B cell (primary cell): ENCODE results near the gene MEIS2. TPM values are rescaled to one million over a fixed set of nuclear protein-coding genes. Genes with fewer than 3 reads are reported as not detected.

Source experiments
- ATAC-seq: fragments of 200-7000 bp; cut with Tn5 transposase; one replicate; pipeline ENCODE4 v1.10.0; 2021; ENCODE audit warnings: low read depth, mild to moderate bottlenecking, moderate number of reproducible peaks, moderate library complexity
- CTCF ChIA-PET: fragments of 350-600 bp; sonication (Branson Sonifier 250); formaldehyde crosslinking; loops from one replicate; lab custom pipeline; 2021; ENCODE audit warnings: antibody characterized with exemption, inconsistent platforms; lab: Charles Lee
- POLR2A ChIA-PET: fragments of 350-600 bp; sonication (Branson Sonifier 250); formaldehyde crosslinking; loops from one replicate; lab custom pipeline; 2021; ENCODE audit warnings: antibody characterized with exemption; lab: Charles Lee
- DNase-seq: peaks from one replicate; pipeline ENCODE4 v3.0.0; 2013
- H2AFZ ChIP-seq: 2 replicates; pipeline ENCODE4 v1.6.1; 2012; ENCODE audit warnings: mild to moderate bottlenecking, low read depth, low read length; ENCODE audit not compliant: insufficient read depth, poor library complexity, severe bottlenecking
- H3K27ac ChIP-seq, 2 donors: 1 replicate in 1 of 2; 2 replicates in 1 of 2; pipeline ENCODE4 v1.5.1; 2012 to 2013; ENCODE audit warnings: low read length in 2 of 2, mild to moderate bottlenecking in 2 of 2, moderate library complexity in 1 of 2
- H3K27me3 ChIP-seq, 4 experiments: fragments of 200-600 bp in 1 of 4; sonication (generic) in 1 of 4; replicated peaks in 1 of 4; 1 replicate in 2 of 4; 2 replicates in 2 of 4; pipeline versions ENCODE4 v1.6.1 to v1.7.0; 2013 to 2016; ENCODE audit warnings: low read length in 3 of 4, mild to moderate bottlenecking in 2 of 4, mixed read lengths in 1 of 4, moderate library complexity in 1 of 4; ENCODE audit not compliant: insufficient read depth in 4 of 4, control insufficient read depth in 3 of 4; ENCODE audit errors: control extremely low read depth in 1 of 4
- H3K36me3 ChIP-seq, 2 experiments: replicated peaks in 1 of 2; 1 replicate in 1 of 2; 2 replicates in 1 of 2; pipeline versions ENCODE4 v1.6.1 to v1.7.1; 2013; ENCODE audit warnings: low read length in 1 of 2; ENCODE audit not compliant: insufficient read depth in 2 of 2, control insufficient read depth in 1 of 2; ENCODE audit errors: control extremely low read depth in 1 of 2, extremely low read depth in 1 of 2
- H3K4me1 ChIP-seq, 2 donors: fragments of 200-600 bp in 1 of 2; sonication (generic) in 1 of 2; 1 replicate in 1 of 2; 2 replicates in 1 of 2; pipeline versions ENCODE4 v1.5.1 to v1.6.1; 2013 to 2017; ENCODE audit warnings: low read length in 2 of 2; ENCODE audit not compliant: control insufficient read depth in 2 of 2, insufficient read depth in 2 of 2
- H3K4me2 ChIP-seq: replicated peaks from 2 replicates; pipeline ENCODE3; 2012; ENCODE audit warnings: mild to moderate bottlenecking, low read depth, low read length; ENCODE audit not compliant: poor library complexity, severe bottlenecking
- H3K4me3 ChIP-seq, 5 experiments: fragments of 200-600 bp in 1 of 5; sonication (generic) in 1 of 5; 1 replicate in 3 of 5; 2 replicates in 2 of 5; pipeline versions ENCODE4 v1.5.1 to v1.7.0; 2011 to 2016; ENCODE audit warnings: low read length in 4 of 5, mild to moderate bottlenecking in 4 of 5, low read depth in 2 of 5, control low read depth in 1 of 5, moderate library complexity in 1 of 5; ENCODE audit not compliant: insufficient read depth in 1 of 5; ENCODE audit errors: control extremely low read depth in 1 of 5, extremely low read depth in 1 of 5
- H3K79me2 ChIP-seq: fragments of 200-600 bp; sonication (generic); one replicate; pipeline ENCODE4 v1.6.0; 2016; ENCODE audit warnings: low read length; ENCODE audit not compliant: control insufficient read depth, insufficient read depth
- H3K9ac ChIP-seq: fragments of 200-600 bp; sonication (generic); 2 replicates; pipeline ENCODE4 v1.6.1; 2017; ENCODE audit warnings: mild to moderate bottlenecking, low read length, moderate library complexity
- H3K9me3 ChIP-seq, 3 donors: one replicate each; pipeline versions ENCODE4 v1.6.1 to v1.7.1; 2013; ENCODE audit warnings: low read length in 2 of 3; ENCODE audit not compliant: control insufficient read depth in 2 of 3, insufficient read depth in 1 of 3; ENCODE audit errors: control extremely low read depth in 1 of 3
- H4K20me1 ChIP-seq: 2 replicates; pipeline ENCODE4 v1.6.0; 2012; ENCODE audit warnings: mild to moderate bottlenecking, low read length; ENCODE audit not compliant: insufficient read depth, control insufficient read depth, poor library complexity, severe bottlenecking
- H3K27ac Mint-ChIP-seq: one replicate; pipeline ENCODE4 v1.8.0; 2021; ENCODE audit warnings: mixed read lengths
- H3K27me3 Mint-ChIP-seq: one replicate; pipeline ENCODE4 v1.8.0; 2021; ENCODE audit warnings: mixed read lengths
- H3K4me1 Mint-ChIP-seq: one replicate; pipeline ENCODE4 v1.8.0; 2021; ENCODE audit warnings: mixed read lengths
- H3K4me3 Mint-ChIP-seq: one replicate; pipeline ENCODE4 v1.8.0; 2021; ENCODE audit warnings: mixed read lengths
- H3K9me3 Mint-ChIP-seq: one replicate; pipeline ENCODE4 v1.8.0; 2022; ENCODE audit warnings: mixed read lengths; ENCODE audit not compliant: insufficient read depth
- EZH2 ChIP-seq: IDR thresholded peaks from 2 replicates; pipeline ENCODE4 v1.6.1; 2012; ENCODE audit warnings: borderline replicate concordance, low read depth, mild to moderate bottlenecking, moderate library complexity, low read length; ENCODE audit not compliant: insufficient read depth, poor library complexity, severe bottlenecking
- WGBS: methylation state at CpG from one replicate; pipeline ENCODE4 v1.1.5; 2013; ENCODE audit warnings: missing lambda C conversion rate; ENCODE audit not compliant: insufficient coverage; 5-methylcytosine and 5-hydroxymethylcytosine counted together
- intact Hi-C: fragments of 100-400 bp; cut with micrococcal nuclease; formaldehyde crosslinking; loops from one replicate; pipeline ENCODE4 v1.10.0; 2022
- polyA plus RNA-seq: library from polyadenylated mRNA; depleted of rRNA; stranded (reverse); fragments of >200 nt; gene quantifications from 2 replicates; pipeline ENCODE4 v1.2.3, GENCODE V29; 2012
- total RNA-seq, 2 donors: library from RNA; stranded (reverse); fragments of 120-200 nt in 1 of 2; gene quantifications; 1 replicate in 1 of 2; 2 replicates in 1 of 2; pipeline versions ENCODE4 v1.2.3 to v1.2.4, GENCODE V29; 2013 to 2022
- TF ChIP-seq, protein P1 (sequence below): fragments of 200-600 bp; IDR thresholded peaks from one replicate; pipeline ENCODE4 v1.8.0; 2022; ENCODE audit warnings: antibody characterized with exemption, mild to moderate bottlenecking

Gene MEIS2
- total and polyA plus RNA-seq, 2 donors (not counting 1 experiment from before 2014, with no cell fraction given): 0.22 TPM; not detected in 1

GRCh38 chr15:36899696-36900095, 200.7 kb downstream of the MEIS2 start:
- Mint-ChIP-seq H3K4me1 (no peaks in the 10 kb centered on the region), H3K27ac (no peak overlapping the region), H3K4me3 (no peak overlapping the region), H3K27me3 (peaks cover 8% of the 10 kb centered on the region), H3K9me3 (no peaks in the 10 kb centered on the region)
- TF ChIP-seq EZH2: no peak
- TF ChIP-seq, protein P1, sequence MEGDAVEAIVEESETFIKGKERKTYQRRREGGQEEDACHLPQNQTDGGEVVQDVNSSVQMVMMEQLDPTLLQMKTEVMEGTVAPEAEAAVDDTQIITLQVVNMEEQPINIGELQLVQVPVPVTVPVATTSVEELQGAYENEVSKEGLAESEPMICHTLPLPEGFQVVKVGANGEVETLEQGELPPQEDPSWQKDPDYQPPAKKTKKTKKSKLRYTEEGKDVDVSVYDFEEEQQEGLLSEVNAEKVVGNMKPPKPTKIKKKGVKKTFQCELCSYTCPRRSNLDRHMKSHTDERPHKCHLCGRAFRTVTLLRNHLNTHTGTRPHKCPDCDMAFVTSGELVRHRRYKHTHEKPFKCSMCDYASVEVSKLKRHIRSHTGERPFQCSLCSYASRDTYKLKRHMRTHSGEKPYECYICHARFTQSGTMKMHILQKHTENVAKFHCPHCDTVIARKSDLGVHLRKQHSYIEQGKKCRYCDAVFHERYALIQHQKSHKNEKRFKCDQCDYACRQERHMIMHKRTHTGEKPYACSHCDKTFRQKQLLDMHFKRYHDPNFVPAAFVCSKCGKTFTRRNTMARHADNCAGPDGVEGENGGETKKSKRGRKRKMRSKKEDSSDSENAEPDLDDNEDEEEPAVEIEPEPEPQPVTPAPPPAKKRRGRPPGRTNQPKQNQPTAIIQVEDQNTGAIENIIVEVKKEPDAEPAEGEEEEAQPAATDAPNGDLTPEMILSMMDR: no peak
- H3K36me3 ChIP-seq: no peaks in the 10 kb centered on the region
- DNase-seq (no peak), ATAC-seq (no peak)
- H3K79me2 ChIP-seq: no peaks in the 10 kb centered on the region
- ChIA-PET POLR2A (no interaction called here), CTCF (no interaction called here)
- no peaks in the 10 kb centered on the region for H3K9me3 ChIP-seq
- no peak overlapping the region for H2AFZ ChIP-seq
- WGBS: no CpG with 5 or more reads among the region's 2 CpGs
- H3K4me1 ChIP-seq: no peaks in the 10 kb centered on the region
- intact Hi-C loops: no loop called here
- H3K4me2 ChIP-seq: no peak overlapping the region
- H3K27ac ChIP-seq: no peak overlapping the region
- H3K4me3 ChIP-seq: no peak overlapping the region
- H4K20me1 ChIP-seq: no peaks in the 10 kb centered on the region
- H3K9ac ChIP-seq: no peak overlapping the region
- H3K27me3 ChIP-seq: peaks cover 0 to 3% (median 0%) of the 10 kb centered on the region in 4 experiments

- Histone ChIP-seq H3K9me3 (no peaks in the 10 kb centered on the region), H3K27ac (no peak overlapping the region), H3K27me3 (peaks cover 0 to 3% (median 0%) of the 10 kb centered on the region in 4 experiments), H2AFZ (no peak overlapping the region), H3K79me2 (no peaks in the 10 kb centered on the region), H3K4me2 (no peak overlapping the region), H4K20me1 (no peaks in the 10 kb centered on the region), H3K4me3 (no peak overlapping the region), H3K9ac (no peak overlapping the region), H3K4me1 (no peaks in the 10 kb centered on the region), H3K36me3 (no peaks in the 10 kb centered on the region)
- Mint-ChIP-seq H3K27me3 (peaks cover 12% of the 10 kb centered on the region), H3K27ac (no peak overlapping the region), H3K4me1 (no peaks in the 10 kb centered on the region), H3K9me3 (no peaks in the 10 kb centered on the region), H3K4me3 (no peak overlapping the region)
- WGBS: 79% methylated on average over 3 of the region's 4 CpGs
- intact Hi-C loops: no loop called here
- DNase-seq (no peak), ATAC-seq (no peak)
- TF ChIP-seq, protein P1: no peak
- TF ChIP-seq EZH2: no peak
- ChIA-PET CTCF (no interaction called here), POLR2A (no interaction called here)
These were observed 201.7 kb downstream of the MEIS2 start for GRCh38 chr15:36898536-36899126.
